K562 (cell line): ENCODE data around the gene CBLIF. TPM values are rescaled to one million over a fixed set of nuclear protein-coding genes. Genes with fewer than 3 reads are reported as not detected.

ENCODE experiments used
- ATAC-seq: fragments of 200-7000 bp; cut with Tn5 transposase; 3 replicates; pipeline ENCODE4 v1.9.1; 2020; ENCODE audit warnings: moderate library complexity
- BruUV-seq: library from RNA; stranded (reverse); fragments of 400-500 nt; replicated peaks from 2 replicates; lab custom pipeline; 2021; lab: Mats Ljungman, UMichigan
- CTCF ChIA-PET: fragments of 300-600 bp; formaldehyde crosslinking; extraction: SDS; loops from one replicate; lab custom pipeline; 2021; ENCODE audit warnings: low intra/inter-chr PET ratio; lab: Yijun Ruan, JAX
- POLR2A ChIA-PET: fragments of 300-600, 350-650 bp; sonication (Branson Sonifier 250); formaldehyde crosslinking; extraction: SDS; loops from one replicate; lab custom pipeline; 2021; ENCODE audit warnings: antibody characterized with exemption, inconsistent platforms; lab: Yijun Ruan, JAX
- DNase-seq, 4 experiments: peaks; one replicate each; pipeline versions ENCODE4 v3.0.0 to v3.0.0-alpha.2; 2011 to 2018; ENCODE audit warnings: low spot score in 3 of 4, mixed read lengths in 3 of 4; ENCODE audit errors: extremely low read depth in 1 of 4
- FAIRE-seq: peaks from 2 replicates; lab custom pipeline; 2011; peaks lifted over from hg19 to GRCh38; lab: Jason Lieb, UNC
- H2AFZ ChIP-seq: 2 replicates; pipeline ENCODE4 v1.6.0; 2011; ENCODE audit warnings: low read depth, low read length, control low read depth, inconsistent platforms
- H3K27ac ChIP-seq: fragments of 200-600 bp; 3 replicates; pipeline ENCODE4 v1.8.0; 2011; ENCODE audit warnings: low read depth, mild to moderate bottlenecking, control low read depth, inconsistent platforms, low read length, moderate library complexity, mixed read lengths; ENCODE audit errors: extremely low read depth
- H3K27me3 ChIP-seq, 2 experiments: fragments of 300-600 bp in 1 of 2; 2 replicates in 1 of 2; 3 replicates in 1 of 2; pipeline versions ENCODE4 v1.6.0 to v1.8.0; 2011; ENCODE audit warnings: inconsistent platforms in 2 of 2, low read length in 2 of 2, mild to moderate bottlenecking in 1 of 2, mixed read lengths in 1 of 2, moderate library complexity in 1 of 2; ENCODE audit not compliant: control insufficient read depth in 2 of 2, insufficient read depth in 2 of 2
- H3K36me3 ChIP-seq: fragments of 300-600 bp; 3 replicates; pipeline ENCODE4 v1.8.0; 2011; ENCODE audit warnings: mild to moderate bottlenecking, low read length, inconsistent platforms; ENCODE audit not compliant: control insufficient read depth, insufficient read depth
- H3K4me1 ChIP-seq, 2 experiments: fragments of 200-600 bp in 1 of 2; replicated peaks in 1 of 2; 2 replicates in 1 of 2; 3 replicates in 1 of 2; pipeline versions ENCODE4 v1.5.1 to v1.8.0; 2011; ENCODE audit warnings: inconsistent platforms in 2 of 2, low read length in 2 of 2, mild to moderate bottlenecking in 1 of 2, mixed read lengths in 1 of 2, moderate library complexity in 1 of 2; ENCODE audit not compliant: control insufficient read depth in 2 of 2, insufficient read depth in 2 of 2
- H3K4me2 ChIP-seq: 2 replicates; pipeline ENCODE4 v1.6.1; 2011; ENCODE audit warnings: low read length, control low read depth, inconsistent platforms, mixed read lengths; ENCODE audit not compliant: insufficient read depth
- H3K4me3 ChIP-seq: fragments of 200-600 bp; sonication (generic), shearing (Covaris generic); 2 replicates; pipeline ENCODE4 v1.5.1; 2016; ENCODE audit warnings: control low read depth, inconsistent platforms
- H3K79me2 ChIP-seq: fragments of 200-600 bp; 3 replicates; pipeline ENCODE4 v1.8.0; 2011; ENCODE audit warnings: low read length, inconsistent platforms; ENCODE audit not compliant: control insufficient read depth, insufficient read depth
- H3K9ac ChIP-seq, 2 experiments: 2 replicates each; pipeline versions ENCODE4 v1.6.0 to v1.6.1; 2011; ENCODE audit warnings: low read depth in 2 of 2, low read length in 2 of 2, control low read depth in 1 of 2, inconsistent platforms in 1 of 2, mild to moderate bottlenecking in 1 of 2, mixed read lengths in 1 of 2; ENCODE audit not compliant: insufficient read depth in 1 of 2
- H3K9me1 ChIP-seq: one replicate; pipeline ENCODE4 v1.6.0; 2011; ENCODE audit warnings: inconsistent platforms, mild to moderate bottlenecking, low read length, moderate library complexity; ENCODE audit not compliant: control insufficient read depth, insufficient read depth
- H3K9me3 ChIP-seq: replicated peaks from 2 replicates; pipeline ENCODE4 v1.5.1; 2011; ENCODE audit warnings: low read depth, low read length, inconsistent platforms; ENCODE audit not compliant: control insufficient read depth, insufficient read depth
- H4K20me1 ChIP-seq: replicated peaks from 2 replicates; pipeline ENCODE4 v1.6.1; 2011; ENCODE audit warnings: low read length, inconsistent platforms, mixed read lengths; ENCODE audit not compliant: control insufficient read depth, insufficient read depth
- FOXJ2 ChIP-seq: fragments of 200-800 bp; sonication (Bioruptor generic); IDR thresholded peaks from 2 replicates; pipeline ENCODE4 v1.6.1; 2016; ENCODE audit warnings: missing genetic modification characterization, missing compliant biosample characterization
- KAT2B ChIP-seq: IDR thresholded peaks from one replicate; pipeline ENCODE4 v1.6.1; 2012; ENCODE audit warnings: low read depth, mild to moderate bottlenecking, control low read depth, inconsistent platforms, low read length, moderate library complexity
- SMARCA5 ChIP-seq: fragments of 450-650 bp; IDR thresholded peaks from 2 replicates; pipeline ENCODE4 v1.6.1; 2016
- TRIM28 ChIP-seq: fragments of 450-650 bp; IDR thresholded peaks from 2 replicates; pipeline ENCODE4 v1.6.1; 2017
- ZFX ChIP-seq: sonication (generic); formaldehyde crosslinking; IDR thresholded peaks from 2 replicates; pipeline ENCODE4 v1.8.0; 2022; ENCODE audit warnings: mild to moderate bottlenecking, missing genetic modification reagents, moderate library complexity
- ZNF263 ChIP-seq: sonication (generic); formaldehyde crosslinking; IDR thresholded peaks from 2 replicates; pipeline ENCODE4 v1.8.0; 2022; ENCODE audit warnings: mild to moderate bottlenecking, missing genetic modification reagents, borderline replicate concordance
- ZNF644 ChIP-seq: fragments of 200-800 bp; sonication (Bioruptor generic); IDR thresholded peaks from 2 replicates; pipeline ENCODE4 v1.6.1; 2016; ENCODE audit warnings: low read depth, missing genetic modification characterization, missing compliant biosample characterization
- WGBS: fragments of 100-300 bp; shearing (Covaris generic); methylation state at CpG from one replicate; pipeline ENCODE4 v1.1.6; 2016; ENCODE audit warnings: low coverage, mixed read lengths; ENCODE audit not compliant: insufficient coverage; ENCODE audit errors: missing lambda C conversion rate; 5-methylcytosine and 5-hydroxymethylcytosine counted together
- in situ Hi-C: fragments of 300-500 bp; cut with MboI; formaldehyde crosslinking; loops from 4 replicates; pipeline ENCODE4 v1.15.0; 2018; ENCODE audit warnings: inconsistent platforms, mixed read lengths
- intact Hi-C: fragments of 100-400 bp; cut with micrococcal nuclease; formaldehyde crosslinking; loops from 2 replicates; pipeline ENCODE4 v1.14.2; 2022
- polyA plus RNA-seq, 8 experiments: library from polyadenylated mRNA; depleted of rRNA in 4 of 8; stranded (reverse) in 5 of 8; unstranded in 3 of 8; fragments of >200 nt; fragmentation: Nextera tagmentation in 2 of 8; fragmentation: Illumina TruSeq in 1 of 8; extraction: Ambion mirVana in 2 of 8; extraction: Trizol in 1 of 8; gene quantifications; 2 replicates each; pipeline versions ENCODE4 v1.2.1 to v1.2.3, GENCODE V29; 2011 to 2014; ENCODE audit warnings: inconsistent platforms in 1 of 8, missing spikeins in 1 of 8
- total RNA-seq, 7 experiments: library from RNA; depleted of rRNA in 6 of 7; stranded (reverse); fragments of >200 nt in 6 of 7; fragmentation: Illumina TruSeq in 2 of 7; extraction: Trizol in 2 of 7; gene quantifications; 2 replicates each; pipeline versions ENCODE4 v1.2.1 to v1.2.3, GENCODE V29; 2011 to 2021; ENCODE audit warnings: low replicate concordance in 1 of 7
- TF ChIP-seq, protein P1 (sequence below): sonication (generic); formaldehyde crosslinking; IDR thresholded peaks from 2 replicates; pipeline ENCODE4 v1.8.0; 2022; ENCODE audit warnings: missing genetic modification reagents, mild to moderate bottlenecking, moderate library complexity, borderline replicate concordance
- TF ChIP-seq, protein P2 (sequence below), 3 experiments: fragments of 200-800 bp in 1 of 3; sonication (Bioruptor generic) in 1 of 3; sonication (generic) in 1 of 3; formaldehyde crosslinking in 1 of 3; IDR thresholded peaks; 2 replicates each; pipeline versions ENCODE4 v1.6.1 to v1.8.0; 2016 to 2022; ENCODE audit warnings: mild to moderate bottlenecking in 2 of 3, missing compliant biosample characterization in 2 of 3, missing genetic modification characterization in 2 of 3, missing genetic modification reagents in 1 of 3
- TF ChIP-seq, protein P3 (sequence below): sonication (generic); formaldehyde crosslinking; IDR thresholded peaks from 2 replicates; pipeline ENCODE4 v1.8.0; 2022; ENCODE audit warnings: mild to moderate bottlenecking, missing genetic modification reagents

The CBLIF gene
- total and polyA plus RNA-seq, 9 of the 15 experiments (the other 6 are each of a cell fraction or from before 2014, with no cell fraction given) = 0.07 to 0.83 (median 0.54) TPM

GRCh38 chr11:59800390-59801025 is 44.8 kb downstream of the CBLIF start:
- H3K27ac ChIP-seq = no peak overlapping the region
- H3K4me1 ChIP-seq = no peaks in the 10 kb centered on the region; a peak in 1 of 5 replicates
- no TSS peak for BruUV-seq
- no peaks in the 10 kb centered on the region for H3K9me1 ChIP-seq
- no peak overlapping the region for H2AFZ ChIP-seq
- TF ChIP-seq ZNF263 (CRISPR knock-in tag) = no peak
- TF ChIP-seq TRIM28 = no peak
- TF ChIP-seq ZNF644 (tag) = no peak
- no peak for TF ChIP-seq ZFX (CRISPR knock-in tag)
- TF ChIP-seq, protein P1, sequence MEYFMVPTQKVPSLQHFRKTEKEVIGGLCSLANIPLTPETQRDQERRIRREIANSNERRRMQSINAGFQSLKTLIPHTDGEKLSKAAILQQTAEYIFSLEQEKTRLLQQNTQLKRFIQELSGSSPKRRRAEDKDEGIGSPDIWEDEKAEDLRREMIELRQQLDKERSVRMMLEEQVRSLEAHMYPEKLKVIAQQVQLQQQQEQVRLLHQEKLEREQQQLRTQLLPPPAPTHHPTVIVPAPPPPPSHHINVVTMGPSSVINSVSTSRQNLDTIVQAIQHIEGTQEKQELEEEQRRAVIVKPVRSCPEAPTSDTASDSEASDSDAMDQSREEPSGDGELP (CRISPR knock-in tag) = no peak
- TF ChIP-seq, protein P2, sequence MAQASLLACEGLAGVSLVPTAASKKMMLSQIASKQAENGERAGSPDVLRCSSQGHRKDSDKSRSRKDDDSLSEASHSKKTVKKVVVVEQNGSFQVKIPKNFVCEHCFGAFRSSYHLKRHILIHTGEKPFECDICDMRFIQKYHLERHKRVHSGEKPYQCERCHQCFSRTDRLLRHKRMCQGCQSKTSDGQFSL (CRISPR knock-in tag; IDR thresholded peaks at IDR 0.05) = no peak
- TF ChIP-seq, protein P2 (tag; IDR thresholded peaks at IDR 0.05) = no peak
- TF ChIP-seq FOXJ2 (tag) = no peak
- TF ChIP-seq SMARCA5 = no peak
- TF ChIP-seq, protein P3, sequence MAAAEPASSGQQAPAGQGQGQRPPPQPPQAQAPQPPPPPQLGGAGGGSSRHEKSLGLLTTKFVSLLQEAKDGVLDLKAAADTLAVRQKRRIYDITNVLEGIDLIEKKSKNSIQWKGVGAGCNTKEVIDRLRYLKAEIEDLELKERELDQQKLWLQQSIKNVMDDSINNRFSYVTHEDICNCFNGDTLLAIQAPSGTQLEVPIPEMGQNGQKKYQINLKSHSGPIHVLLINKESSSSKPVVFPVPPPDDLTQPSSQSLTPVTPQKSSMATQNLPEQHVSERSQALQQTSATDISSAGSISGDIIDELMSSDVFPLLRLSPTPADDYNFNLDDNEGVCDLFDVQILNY (CRISPR knock-in tag) = no peak
- TF ChIP-seq KAT2B = no peak
- DNase-seq (no peak), FAIRE-seq (no peak), ATAC-seq (no peak)
- in situ Hi-C loops = loop anchor here (5.0 kb wide), 1 partner anchor 43 kb away; the partner anchor contains the start of gene STX3
- no peak overlapping the region for H3K9ac ChIP-seq
- no peaks in the 10 kb centered on the region for H3K9me3 ChIP-seq
- intact Hi-C loops = loop anchor here (5.0 kb wide), 3 partner anchors 133 to 628 kb away; partner anchors contain the start of genes DTX4 and PATL1
- ChIA-PET CTCF (interaction anchor here (3.5 kb wide), 1 partner anchor 46 kb away, joined by 28 read pairs; the partner anchor contains the start of gene STX3), POLR2A (interaction anchor here (0.6 to 2.3 kb wide), 4 partner anchors 9 to 204 kb away, joined by 3 to 12 read pairs (median 4); partner anchors contain the start of gene MRPL16)
- no peaks in the 10 kb centered on the region for H3K79me2 ChIP-seq
- no peak overlapping the region for H3K4me2 ChIP-seq
- no peaks in the 10 kb centered on the region for H4K20me1 ChIP-seq
- no peaks in the 10 kb centered on the region for H3K27me3 ChIP-seq
- WGBS = 82% methylated on average over 7 of the region's 7 CpGs
- H3K36me3 ChIP-seq = peaks cover 82% of the 10 kb centered on the region; the same call in 2 of the 3 replicates
- H3K4me3 ChIP-seq = no peak overlapping the region
